Hepatic stellate cell (primary cell): ENCODE results near the gene SAMD8.
"Not testable (repeated sequence)": the region's sequence is repeated elsewhere in the genome, so short reads cannot be mapped to it uniquely, and the experiment has no call there.

Experiments used
- DNase-seq: peaks from one replicate; pipeline ENCODE4 v3.0.0; 2011; ENCODE audit warnings: low spot score

SAMD8 gene

GRCh38 chr10:75086278-75086934 is 25.1 kb upstream of the SAMD8 start:
- DNase-seq, result no peak

- DNase-seq, result no peak
Measured at GRCh38 chr10:75088640-75089039, 22.8 kb upstream of the SAMD8 start.

- DNase-seq, result no peak
Measured at GRCh38 chr10:75089634-75090033, 21.8 kb upstream of the SAMD8 start.

- no peak for DNase-seq
Measured at GRCh38 chr10:75091146-75091545, 20.3 kb upstream of the SAMD8 start.

GRCh38 chr10:75094465-75094864 is 17.0 kb upstream of the SAMD8 start:
- DNase-seq, result no peak

GRCh38 chr10:75095631-75096030 is 15.8 kb upstream of the SAMD8 start:
- no peak for DNase-seq

DNA sequence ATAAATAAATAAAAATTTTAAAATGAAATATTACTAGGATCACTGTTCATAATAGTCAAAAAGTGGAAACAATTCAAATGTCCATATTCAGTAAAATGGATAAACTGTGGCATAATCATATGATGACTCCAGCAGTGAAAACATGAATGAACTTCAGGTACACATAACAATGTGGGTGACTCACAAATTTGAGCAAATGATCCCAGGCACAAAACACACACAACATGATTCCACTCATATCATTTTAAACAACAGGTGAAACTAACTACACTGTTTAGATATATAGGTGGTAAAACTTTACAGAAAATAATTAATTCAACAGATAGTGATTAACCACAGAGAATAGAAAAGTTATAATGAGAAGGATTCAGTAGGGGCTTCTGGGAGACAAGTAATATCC is 14.7 kb upstream of the SAMD8 start:
- no peak for DNase-seq

GRCh38 chr10:75097666-75098285 is 13.7 kb upstream of the SAMD8 start:
- DNase-seq, result peak; percentile 50

DNA sequence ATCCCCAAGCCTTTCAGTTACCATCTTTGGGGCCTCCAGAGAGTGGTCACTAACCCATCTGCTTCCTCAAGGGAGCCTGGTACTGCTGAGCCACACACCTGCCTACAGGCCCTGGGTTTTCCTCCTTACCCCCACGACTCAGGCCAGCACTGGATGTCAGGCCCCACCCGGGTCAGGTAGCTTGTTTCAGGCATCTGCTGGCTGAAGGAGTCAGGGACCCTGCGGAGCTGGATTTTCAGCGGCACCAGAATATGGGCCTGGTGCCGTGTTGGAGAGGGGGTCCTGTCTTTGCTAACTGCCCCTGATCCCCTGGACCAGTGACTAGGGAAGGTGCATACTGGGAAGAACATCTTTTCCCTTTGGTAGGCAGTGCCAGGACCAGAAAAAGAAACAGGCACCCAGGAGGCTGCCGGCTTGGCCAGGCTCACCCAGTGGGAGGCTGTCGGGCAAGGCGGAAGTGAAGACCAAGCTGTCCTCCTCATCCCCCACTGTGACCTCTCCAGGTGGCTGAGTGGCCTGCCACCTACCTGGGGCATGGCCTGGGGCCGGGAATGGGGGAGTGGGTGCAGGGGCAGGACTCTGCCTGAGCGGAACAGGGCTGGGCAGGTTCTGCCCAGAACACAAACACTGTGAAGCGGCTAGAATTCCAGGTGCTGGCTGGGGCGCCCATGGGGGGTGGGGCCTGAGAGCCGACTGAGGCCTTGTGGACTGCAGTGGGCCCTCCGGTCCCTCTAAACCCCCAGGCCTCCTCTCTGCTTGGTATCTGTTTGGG is 12.4 kb upstream of the SAMD8 start:
- no peak for DNase-seq

DNA sequence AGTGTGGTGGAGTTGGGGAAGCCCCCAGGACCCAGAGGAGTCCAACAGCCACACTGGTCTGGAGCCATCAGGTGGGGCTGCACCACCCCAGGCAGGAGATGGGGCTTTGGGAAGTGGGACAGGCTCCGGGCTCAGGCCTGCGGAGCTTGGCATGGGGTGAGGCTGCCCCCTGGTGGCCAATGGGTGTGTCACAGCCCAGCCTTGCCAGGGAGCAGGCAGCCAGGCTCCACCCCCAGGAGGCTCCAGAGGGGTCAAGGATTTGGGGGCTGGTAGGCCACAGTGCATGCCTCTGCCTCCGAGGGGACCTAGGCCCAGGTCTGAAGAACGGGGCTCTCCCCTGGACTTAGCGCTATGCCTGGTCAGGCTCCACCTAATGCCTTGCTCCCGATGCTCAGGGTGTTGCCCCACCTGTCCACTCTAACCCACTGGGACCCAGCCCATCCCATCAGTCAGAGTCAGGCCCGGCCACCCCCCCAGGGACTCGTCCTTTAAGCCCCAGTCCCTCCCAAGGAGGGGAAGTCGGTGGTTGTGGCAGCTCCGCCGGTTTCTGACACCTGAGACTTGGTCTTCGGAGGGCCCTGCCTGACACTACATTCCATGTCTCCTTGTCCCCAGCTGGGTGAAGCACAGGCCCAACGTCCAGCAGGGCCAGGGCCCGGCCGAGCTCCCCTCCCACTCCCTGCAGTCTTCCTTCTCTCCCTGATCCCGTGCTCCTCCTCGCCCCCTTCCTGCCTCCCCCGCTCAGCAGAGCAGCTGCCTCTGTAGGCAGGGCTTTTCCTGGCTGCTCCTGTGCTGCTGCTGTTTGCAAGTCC is 11.3 kb upstream of the SAMD8 start:
- DNase-seq, result peak; percentile 89

DNA sequence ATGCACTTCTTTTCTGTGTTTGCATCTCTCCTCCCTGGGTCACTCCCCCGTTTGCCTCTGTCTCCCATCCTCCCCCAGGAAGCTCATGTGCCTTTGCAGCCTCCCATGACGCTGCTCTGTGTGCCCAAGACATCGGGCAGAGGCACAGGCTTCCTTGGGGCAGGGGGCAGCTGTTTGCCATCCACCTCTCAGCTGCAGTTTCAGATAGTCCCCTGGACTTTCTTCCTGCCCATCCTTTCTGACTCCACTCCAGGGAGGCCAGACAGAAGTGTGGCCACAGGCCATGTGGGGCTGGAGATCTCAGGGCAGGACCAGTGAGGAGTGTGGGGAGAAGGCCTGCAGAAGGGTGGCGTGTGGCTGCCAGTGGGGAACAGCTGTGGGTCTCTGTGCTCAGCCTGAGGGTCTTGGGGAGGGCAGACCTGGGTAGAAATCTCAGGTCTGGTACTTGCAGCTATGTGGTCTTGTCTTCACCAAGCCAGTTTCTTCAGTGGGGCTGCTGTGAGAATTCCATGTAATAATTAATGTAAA is 10.6 kb upstream of the SAMD8 start:
- no peak for DNase-seq

DNA sequence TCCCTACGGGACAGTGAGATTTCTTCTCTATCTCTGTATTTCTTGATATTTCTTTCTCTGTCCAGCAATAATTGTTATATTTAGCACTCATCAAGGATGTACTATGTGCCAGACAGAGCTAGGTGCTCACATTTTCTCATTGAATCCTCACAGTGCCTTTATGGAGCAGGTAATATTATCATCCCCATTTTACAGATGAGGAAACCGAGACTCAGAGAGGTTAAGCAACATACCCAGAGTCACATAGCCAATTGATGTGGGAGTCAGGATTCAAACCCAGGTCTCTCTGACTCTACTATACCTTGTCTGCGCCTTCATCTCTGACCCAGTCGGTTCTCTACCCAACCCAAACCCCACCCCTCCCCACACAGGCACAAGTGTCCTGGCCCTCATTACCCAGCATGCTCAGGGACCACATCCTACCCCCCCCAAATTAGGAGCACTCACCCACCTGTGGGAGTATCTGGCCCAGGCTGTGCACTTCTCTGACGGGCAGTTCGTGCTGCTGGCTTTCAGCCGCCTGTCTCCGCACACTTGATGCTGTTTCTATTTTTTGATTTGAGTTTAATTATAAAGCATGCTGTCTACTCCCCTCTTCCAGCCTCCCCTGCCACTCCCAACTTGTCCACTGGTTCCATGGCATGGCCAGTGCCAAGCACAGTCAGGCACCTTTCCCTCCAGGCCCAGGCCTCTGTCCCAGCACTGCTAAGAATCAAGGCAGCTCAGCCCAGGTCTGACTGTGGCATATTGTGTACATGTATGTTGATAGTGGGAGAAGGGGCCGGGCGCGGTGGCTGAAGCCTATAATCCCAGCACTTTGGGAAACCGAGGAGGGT is 9.8 kb upstream of the SAMD8 start:
- DNase-seq, result no peak

DNA sequence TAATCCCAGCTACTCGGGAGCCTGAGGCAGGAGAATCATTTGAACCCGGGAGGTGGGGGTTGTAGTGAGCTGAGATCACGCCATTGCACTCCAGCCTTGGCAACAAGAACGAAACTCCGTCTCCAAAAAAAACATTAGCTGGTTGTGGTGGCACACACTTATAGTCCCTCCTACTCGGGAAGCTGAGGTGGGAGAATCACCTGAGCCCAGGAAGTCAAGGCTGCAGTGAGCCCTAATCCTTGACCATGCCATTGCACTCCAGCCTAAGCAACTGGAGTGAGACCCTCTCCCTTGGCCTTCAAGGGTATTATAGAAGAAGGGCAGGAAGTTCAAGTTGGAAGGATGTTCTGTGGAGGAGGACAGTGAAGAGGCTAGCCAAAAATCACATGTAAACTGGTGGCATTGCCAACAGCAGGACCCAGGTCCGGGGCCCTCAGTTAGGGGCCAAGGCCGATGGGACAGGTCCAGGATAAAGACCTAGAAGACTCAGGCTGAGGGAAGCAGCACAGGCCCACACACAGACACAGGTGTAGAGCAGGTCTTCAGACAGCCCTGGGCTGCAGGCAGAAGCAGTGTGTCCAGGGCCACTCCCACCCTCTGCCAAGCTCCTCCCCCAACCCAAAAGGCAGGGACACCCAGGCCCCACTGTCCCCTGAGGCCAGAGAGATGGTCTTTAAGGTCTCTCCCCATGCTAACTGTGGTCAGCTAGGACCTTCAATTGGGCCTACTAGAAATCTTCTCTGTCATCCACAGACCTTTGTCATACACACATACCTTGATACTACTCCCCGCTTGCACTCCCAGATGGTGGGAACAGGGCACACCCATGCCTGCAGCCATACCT is 8.4 kb upstream of the SAMD8 start:
- no peak for DNase-seq

- no peak for DNase-seq
Measured at GRCh38 chr10:75103881-75104686, 7.4 kb upstream of the SAMD8 start.

GRCh38 chr10:75104842-75105241 is 6.6 kb upstream of the SAMD8 start:
- no peak for DNase-seq

GRCh38 chr10:75105576-75106197 is 5.8 kb upstream of the SAMD8 start:
- DNase-seq, result no peak

- DNase-seq, result no peak
Measured at GRCh38 chr10:75106242-75106641, 5.2 kb upstream of the SAMD8 start.

DNA sequence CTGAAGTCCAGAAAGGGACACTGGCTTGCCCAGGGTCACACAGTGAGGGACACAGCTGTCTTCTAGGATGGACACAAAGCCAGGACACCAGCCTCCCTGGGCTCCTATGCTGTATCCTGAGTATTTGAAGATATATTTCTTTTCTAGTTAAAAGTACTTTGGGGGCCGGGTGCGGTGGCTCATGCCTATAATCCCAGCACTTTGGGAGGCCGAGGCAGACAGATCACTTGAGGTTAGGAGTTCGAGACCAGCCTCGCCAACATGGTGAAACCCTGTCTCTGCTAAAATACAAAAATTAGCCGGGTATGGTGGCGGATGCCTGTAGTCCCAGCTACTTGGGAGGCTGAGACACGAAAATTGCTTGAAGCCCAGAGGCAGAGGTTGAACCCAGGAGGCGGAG is 4.6 kb upstream of the SAMD8 start:
- not testable (repeated sequence) for DNase-seq
